Stimulated activated memory B cell treated with anti-CD40 and anti-IgM and Interleukin-4, amounts not matched to agents 10 μg/mL and 1 μg/mL and 100 μg/mL, for 72 hours (primary cell): ENCODE results near the gene ASAP2.

Source experiments
- ATAC-seq: fragments of 150-1000 bp; cut with Tn5 transposase; 2 replicates; pipeline ENCODE4 v1.10.0; 2021
- H3K27ac Mint-ChIP-seq: one replicate; pipeline ENCODE4 v1.8.0; 2022; ENCODE audit warnings: mild to moderate bottlenecking, mixed read lengths
- H3K27me3 Mint-ChIP-seq: one replicate; pipeline ENCODE4 v1.8.0; 2022; ENCODE audit warnings: mixed read lengths
- H3K36me3 Mint-ChIP-seq: one replicate; pipeline ENCODE4 v1.8.0; 2022; ENCODE audit warnings: mixed read lengths
- H3K4me1 Mint-ChIP-seq: one replicate; pipeline ENCODE4 v1.8.0; 2022; ENCODE audit warnings: mixed read lengths
- H3K4me3 Mint-ChIP-seq: one replicate; pipeline ENCODE4 v1.8.0; 2022; ENCODE audit warnings: mild to moderate bottlenecking, moderate library complexity, mixed read lengths
- H3K9me3 Mint-ChIP-seq: one replicate; pipeline ENCODE4 v1.8.0; 2022; ENCODE audit warnings: mixed read lengths

ASAP2 gene

GRCh38 chr2:9174771-9175437, 31.7 kb upstream of the ASAP2 start:
- H3K27me3 Mint-ChIP-seq: peaks cover 44% of the 10 kb centered on the region
- no peak overlapping the region for H3K4me3 Mint-ChIP-seq
- H3K36me3 Mint-ChIP-seq: no peaks in the 10 kb centered on the region
- no peak overlapping the region for H3K27ac Mint-ChIP-seq
- ATAC-seq: no peak
- H3K4me1 Mint-ChIP-seq: peaks cover 6% of the 10 kb centered on the region
- H3K9me3 Mint-ChIP-seq: no peaks in the 10 kb centered on the region

- Mint-ChIP-seq H3K4me3 (no peak overlapping the region), H3K27ac (no peak overlapping the region), H3K4me1 (peaks cover 8% of the 10 kb centered on the region), H3K36me3 (peaks cover 2% of the 10 kb centered on the region), H3K27me3 (peaks cover 30% of the 10 kb centered on the region), H3K9me3 (peaks cover 5% of the 10 kb centered on the region)
- ATAC-seq: peak; percentile 43
These were observed 28.3 kb upstream of the ASAP2 start for GRCh38 chr2:9178110-9178903.

DNA sequence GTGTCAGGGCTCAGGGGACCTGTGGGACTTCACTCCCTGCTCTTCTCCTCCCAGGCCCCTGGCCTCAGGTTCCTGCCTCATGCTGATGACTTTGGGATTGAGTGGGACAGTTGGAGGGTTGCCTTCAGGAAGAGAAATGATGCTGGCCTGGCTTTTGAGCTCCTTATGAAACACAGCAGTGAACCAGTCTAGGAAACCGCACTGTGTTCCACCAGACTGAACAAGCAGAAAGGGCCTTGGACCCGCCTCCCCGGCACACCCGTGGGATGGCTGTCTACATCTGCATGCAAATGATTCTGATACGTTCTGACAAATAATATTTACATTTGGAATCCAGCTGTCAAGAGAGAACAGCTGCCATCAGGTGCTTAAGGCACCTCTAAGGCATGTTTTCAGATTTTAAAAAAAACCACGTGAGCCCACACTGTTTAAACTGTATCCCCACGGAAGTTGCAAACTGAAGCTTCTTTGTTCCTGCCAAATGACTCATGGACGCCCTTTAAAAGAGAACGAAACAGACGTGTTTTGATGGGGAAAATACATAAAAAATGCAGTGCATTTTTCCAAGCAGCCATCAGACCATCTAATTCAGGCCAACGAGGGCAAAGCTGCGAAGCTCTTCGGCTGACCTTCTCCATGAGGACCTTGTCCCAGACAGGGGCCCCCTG, 27.6 kb upstream of the ASAP2 start:
- peaks cover 5% of the 10 kb centered on the region for H3K36me3 Mint-ChIP-seq
- no peak overlapping the region for H3K27ac Mint-ChIP-seq
- peaks cover 8% of the 10 kb centered on the region for H3K9me3 Mint-ChIP-seq
- H3K4me1 Mint-ChIP-seq: peaks cover 13% of the 10 kb centered on the region
- ATAC-seq: no peak
- no peak overlapping the region for H3K4me3 Mint-ChIP-seq
- peaks cover 35% of the 10 kb centered on the region for H3K27me3 Mint-ChIP-seq

DNA sequence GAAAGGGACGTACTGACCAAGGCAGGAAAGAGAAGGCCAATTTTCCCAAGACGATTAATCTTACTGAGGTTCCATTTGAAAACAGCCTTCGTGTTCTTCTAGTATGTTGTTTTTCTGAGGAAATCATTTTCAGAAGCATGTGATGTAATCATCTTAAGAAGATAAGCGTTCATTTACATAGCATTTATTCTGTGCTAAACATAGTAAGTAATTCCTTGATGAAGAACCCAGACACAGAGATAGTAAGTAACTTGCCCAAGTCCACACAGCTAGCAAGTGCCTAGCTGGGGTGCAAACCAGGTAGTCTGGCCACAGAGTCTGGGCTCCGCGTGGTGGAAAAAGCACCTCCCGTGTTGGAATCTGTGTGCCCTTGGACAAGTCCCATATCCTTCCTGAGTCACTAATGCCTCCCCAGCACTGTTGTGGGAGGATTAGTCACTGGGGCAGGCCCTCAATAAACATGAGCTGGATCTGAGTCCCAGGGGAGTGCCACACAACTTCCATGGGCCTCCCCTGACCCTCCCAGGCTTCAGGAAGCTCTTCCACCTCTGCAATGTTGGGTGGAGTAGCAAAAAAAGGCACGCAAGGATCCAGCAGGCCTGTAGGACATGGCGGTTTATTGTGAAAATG, 26.9 kb upstream of the ASAP2 start:
- Mint-ChIP-seq H3K36me3 (peaks cover 5% of the 10 kb centered on the region), H3K4me1 (peaks cover 13% of the 10 kb centered on the region), H3K9me3 (peaks cover 8% of the 10 kb centered on the region), H3K4me3 (no peak overlapping the region), H3K27ac (no peak overlapping the region), H3K27me3 (peaks cover 40% of the 10 kb centered on the region)
- no peak for ATAC-seq

DNA sequence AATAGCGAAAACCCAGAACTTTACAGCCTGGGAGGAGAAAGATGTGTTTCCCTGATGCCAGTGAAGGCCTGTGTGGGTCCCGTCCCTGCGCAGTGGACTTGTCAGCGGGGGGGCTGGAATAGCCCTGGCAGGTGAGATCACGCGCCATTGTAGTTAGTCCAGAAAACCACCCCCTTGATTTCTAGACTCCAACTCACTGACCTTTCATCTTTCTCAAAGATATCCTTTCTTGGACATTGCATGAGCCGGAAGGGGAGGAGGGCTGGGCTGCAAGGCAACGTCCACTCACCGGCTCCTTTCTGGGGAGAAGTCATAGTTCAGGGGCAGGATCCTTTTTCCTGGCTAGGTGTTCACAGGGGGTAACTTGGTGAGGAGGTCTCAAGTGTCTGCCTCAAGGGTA, 22.3 kb upstream of the ASAP2 start:
- Mint-ChIP-seq H3K27ac (no peak overlapping the region), H3K4me1 (peaks cover 6% of the 10 kb centered on the region), H3K4me3 (no peak overlapping the region), H3K9me3 (peaks cover 8% of the 10 kb centered on the region), H3K27me3 (peaks cover 35% of the 10 kb centered on the region), H3K36me3 (peaks cover 5% of the 10 kb centered on the region)
- ATAC-seq: no peak

- ATAC-seq: no peak
These were observed 18.9 kb upstream of the ASAP2 start for GRCh38 chr2:9187620-9188214.

GRCh38 chr2:9188823-9189222, 17.8 kb upstream of the ASAP2 start:
- H3K27me3 Mint-ChIP-seq: peaks cover 12% of the 10 kb centered on the region
- H3K9me3 Mint-ChIP-seq: peaks cover 2% of the 10 kb centered on the region
- H3K4me1 Mint-ChIP-seq: no peaks in the 10 kb centered on the region
- H3K27ac Mint-ChIP-seq: no peak overlapping the region
- no peak for ATAC-seq
- no peak overlapping the region for H3K4me3 Mint-ChIP-seq
- H3K36me3 Mint-ChIP-seq: no peaks in the 10 kb centered on the region

More at GRCh38 chr2:9187620-9188214, 18.9 kb upstream of the ASAP2 start:
- H3K4me1 Mint-ChIP-seq: peaks cover 6% of the 10 kb centered on the region
- no peak overlapping the region for H3K27ac Mint-ChIP-seq
- H3K4me3 Mint-ChIP-seq: no peak overlapping the region
- peaks cover 5% of the 10 kb centered on the region for H3K36me3 Mint-ChIP-seq
- H3K9me3 Mint-ChIP-seq: peaks cover 5% of the 10 kb centered on the region
- H3K27me3 Mint-ChIP-seq: peaks cover 17% of the 10 kb centered on the region

GRCh38 chr2:9189901-9190300, 16.7 kb upstream of the ASAP2 start:
- Mint-ChIP-seq H3K36me3 (no peaks in the 10 kb centered on the region), H3K4me3 (no peak overlapping the region), H3K9me3 (peaks cover 2% of the 10 kb centered on the region), H3K27ac (no peak overlapping the region), H3K27me3 (peaks cover 12% of the 10 kb centered on the region), H3K4me1 (no peaks in the 10 kb centered on the region)
- no peak for ATAC-seq

DNA sequence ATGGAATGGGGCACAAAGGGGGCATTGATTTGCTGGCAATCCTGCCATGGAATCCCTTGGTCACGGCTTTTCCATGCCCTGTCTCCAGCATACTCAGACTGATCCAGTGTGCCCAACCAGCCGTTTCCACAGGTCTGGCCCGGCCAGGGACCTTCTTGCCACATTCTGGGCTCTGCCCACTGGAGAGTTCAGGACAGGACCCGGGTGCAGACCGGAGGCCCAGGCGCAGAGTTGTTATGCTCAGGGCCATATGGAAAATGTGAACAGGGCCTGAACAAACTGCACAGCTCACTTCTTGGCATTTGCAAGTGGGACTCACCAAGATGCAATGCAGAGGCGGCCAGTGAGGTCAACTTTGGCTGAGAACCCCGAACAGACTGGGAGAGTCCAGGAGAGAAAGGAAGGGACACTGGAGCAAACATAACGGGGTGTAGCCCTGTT, 15.6 kb upstream of the ASAP2 start:
- H3K9me3 Mint-ChIP-seq: peaks cover 2% of the 10 kb centered on the region
- peak; percentile 24 for ATAC-seq

DNA sequence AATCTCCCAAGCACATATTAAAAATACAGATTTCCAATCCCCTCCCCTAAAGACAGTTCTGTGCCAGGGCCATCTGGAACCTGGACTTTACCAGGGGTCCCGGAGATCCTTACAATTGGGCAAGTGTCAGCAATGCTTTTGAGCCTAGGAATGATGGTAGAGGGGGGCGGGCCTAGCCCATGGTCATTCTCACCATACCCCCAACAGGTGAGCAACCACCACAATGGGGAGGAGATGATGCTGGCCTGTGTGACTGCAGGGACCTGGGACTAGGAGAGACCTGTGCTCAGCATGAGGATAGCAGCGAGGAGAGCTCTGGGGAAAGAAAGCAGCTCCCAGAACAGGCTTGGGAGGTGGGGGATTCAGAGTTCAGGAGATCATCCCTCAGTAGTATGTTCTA, 13.9 kb upstream of the ASAP2 start:
- Mint-ChIP-seq H3K4me3 (no peak overlapping the region), H3K4me1 (no peaks in the 10 kb centered on the region), H3K36me3 (no peaks in the 10 kb centered on the region), H3K27ac (no peak overlapping the region), H3K27me3 (peaks cover 35% of the 10 kb centered on the region), H3K9me3 (peaks cover 2% of the 10 kb centered on the region)
- ATAC-seq: no peak

More for the DNA sequence above, 15.6 kb upstream of the ASAP2 start:
- Mint-ChIP-seq H3K27me3 (peaks cover 19% of the 10 kb centered on the region), H3K36me3 (no peaks in the 10 kb centered on the region), H3K4me1 (no peaks in the 10 kb centered on the region), H3K4me3 (no peak overlapping the region), H3K27ac (no peak overlapping the region)

DNA sequence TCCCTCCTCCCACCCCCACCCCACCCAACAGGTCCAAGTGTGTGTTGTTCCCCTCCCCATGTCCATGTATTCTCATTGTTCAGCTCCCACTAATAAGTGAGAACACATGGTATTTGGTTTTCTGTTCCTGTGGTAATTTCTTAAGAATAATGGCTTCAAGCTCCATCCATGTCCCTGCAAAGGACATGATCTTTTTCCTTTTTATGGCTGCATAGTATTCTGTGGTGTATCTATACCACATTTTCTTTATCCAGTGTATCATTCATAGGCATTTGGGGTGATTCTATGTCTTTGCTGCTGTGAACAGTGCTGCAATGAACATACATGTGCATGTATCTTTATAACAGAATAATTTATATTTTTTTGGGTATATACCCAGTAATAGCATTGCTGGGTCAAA, 12.3 kb upstream of the ASAP2 start:
- no peaks in the 10 kb centered on the region for H3K4me1 Mint-ChIP-seq
- peaks cover 2% of the 10 kb centered on the region for H3K9me3 Mint-ChIP-seq
- no peak for ATAC-seq
- H3K36me3 Mint-ChIP-seq: no peaks in the 10 kb centered on the region
- H3K27ac Mint-ChIP-seq: no peak overlapping the region
- no peak overlapping the region for H3K4me3 Mint-ChIP-seq
- H3K27me3 Mint-ChIP-seq: peaks cover 50% of the 10 kb centered on the region

DNA sequence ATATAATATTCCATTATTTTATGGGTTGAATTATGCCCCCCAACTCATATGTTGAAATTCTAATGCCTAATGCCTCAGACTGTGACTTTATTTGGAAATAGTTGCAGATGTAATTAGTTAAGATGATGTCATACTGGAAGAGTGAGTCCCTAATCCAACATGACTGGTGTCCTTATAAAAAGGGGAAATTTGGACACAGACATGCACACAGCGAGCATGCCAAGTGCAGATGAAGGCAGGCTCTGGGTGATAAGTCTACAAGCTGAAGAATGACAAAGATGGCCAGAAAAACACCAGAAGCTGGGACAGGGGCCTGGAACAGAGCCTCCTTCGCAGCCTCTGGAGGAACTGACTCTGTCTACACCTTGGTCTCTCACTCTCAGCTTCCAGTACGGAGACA, 10.0 kb upstream of the ASAP2 start:
- no peak overlapping the region for H3K4me3 Mint-ChIP-seq
- peaks cover 2% of the 10 kb centered on the region for H3K9me3 Mint-ChIP-seq
- no peak overlapping the region for H3K27ac Mint-ChIP-seq
- no peaks in the 10 kb centered on the region for H3K36me3 Mint-ChIP-seq
- H3K27me3 Mint-ChIP-seq: peaks cover 54% of the 10 kb centered on the region
- no peak for ATAC-seq
- H3K4me1 Mint-ChIP-seq: no peaks in the 10 kb centered on the region

DNA sequence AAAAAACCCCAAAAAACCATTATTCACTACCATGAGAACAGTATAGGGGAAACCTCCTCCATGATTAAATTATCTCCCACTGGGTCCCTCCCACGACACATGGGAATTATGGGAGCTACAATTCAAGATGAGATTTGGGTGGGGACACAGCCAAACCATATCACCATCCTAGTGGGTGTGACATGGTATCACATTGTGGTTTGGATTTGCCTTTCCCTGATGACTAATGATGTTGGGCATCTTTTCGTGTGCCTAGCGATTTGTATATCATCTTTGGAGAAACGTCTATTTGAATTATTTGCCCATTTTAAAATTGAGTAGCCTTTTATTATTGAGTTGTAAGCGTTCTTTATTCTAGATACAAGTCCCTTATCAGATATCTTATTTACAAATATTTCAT, 8.7 kb upstream of the ASAP2 start:
- no peak for ATAC-seq
- Mint-ChIP-seq H3K4me3 (no peak overlapping the region), H3K36me3 (no peaks in the 10 kb centered on the region), H3K27ac (no peak overlapping the region), H3K9me3 (peaks cover 2% of the 10 kb centered on the region), H3K4me1 (no peaks in the 10 kb centered on the region), H3K27me3 (peaks cover 54% of the 10 kb centered on the region)

DNA sequence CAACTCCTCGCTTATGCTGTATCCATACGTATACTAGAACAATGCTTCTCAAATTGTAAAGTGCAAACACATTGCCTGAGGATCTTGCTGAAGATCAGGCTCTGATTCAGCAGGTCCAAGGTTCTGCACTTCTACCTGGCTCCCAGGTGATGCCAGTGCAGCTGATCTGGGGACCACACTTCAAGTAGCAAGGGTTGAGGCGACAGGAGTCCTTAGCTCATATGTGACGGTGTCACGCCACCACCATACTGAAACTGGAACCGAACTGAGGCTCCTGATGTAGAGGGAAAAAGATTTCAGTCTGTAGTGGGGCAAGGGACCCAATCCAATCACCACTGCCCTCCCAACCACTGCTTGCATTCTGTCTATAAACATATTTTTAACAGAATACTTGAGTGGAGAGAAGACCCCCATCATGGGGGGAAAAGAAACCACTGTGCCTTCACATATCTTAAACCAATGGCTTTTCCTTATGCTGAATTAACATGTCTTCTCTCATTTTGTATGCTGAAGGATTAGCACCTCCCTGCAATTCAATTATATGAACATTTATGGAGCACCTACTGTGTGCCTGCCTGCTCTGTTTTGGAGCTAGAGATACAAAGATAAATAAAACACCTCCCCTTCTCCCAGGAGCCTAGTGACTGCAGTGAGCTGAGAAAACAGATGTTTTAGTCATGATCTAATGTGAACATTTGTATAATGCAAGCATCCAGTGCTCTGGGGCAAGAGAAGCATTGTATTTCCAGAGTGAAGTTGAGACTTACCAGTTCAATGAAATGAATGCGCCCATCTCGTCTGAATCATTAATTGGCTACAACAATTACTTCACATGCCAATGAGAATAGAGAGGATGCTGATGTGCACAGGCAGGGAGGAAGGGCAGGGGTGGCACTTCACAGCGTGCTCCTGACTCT, 6.6 kb upstream of the ASAP2 start:
- H3K27me3 Mint-ChIP-seq: peaks cover 41% of the 10 kb centered on the region
- H3K9me3 Mint-ChIP-seq: no peaks in the 10 kb centered on the region
- H3K36me3 Mint-ChIP-seq: no peaks in the 10 kb centered on the region
- H3K27ac Mint-ChIP-seq: no peak overlapping the region
- no peaks in the 10 kb centered on the region for H3K4me1 Mint-ChIP-seq
- H3K4me3 Mint-ChIP-seq: no peak overlapping the region
- ATAC-seq: no peak
